ENCODE results near the gene TECPR2.

The TECPR2 gene

GRCh38 chr14:102427642-102428041, 64.9 kb downstream of the TECPR2 start:
- no peak for DNase-seq (ENCODE audit: low spot score)

- no peak for DNase-seq (ENCODE audit: low spot score)
Observed at GRCh38 chr14:102430212-102430908, 67.6 kb downstream of the TECPR2 start.

DNA sequence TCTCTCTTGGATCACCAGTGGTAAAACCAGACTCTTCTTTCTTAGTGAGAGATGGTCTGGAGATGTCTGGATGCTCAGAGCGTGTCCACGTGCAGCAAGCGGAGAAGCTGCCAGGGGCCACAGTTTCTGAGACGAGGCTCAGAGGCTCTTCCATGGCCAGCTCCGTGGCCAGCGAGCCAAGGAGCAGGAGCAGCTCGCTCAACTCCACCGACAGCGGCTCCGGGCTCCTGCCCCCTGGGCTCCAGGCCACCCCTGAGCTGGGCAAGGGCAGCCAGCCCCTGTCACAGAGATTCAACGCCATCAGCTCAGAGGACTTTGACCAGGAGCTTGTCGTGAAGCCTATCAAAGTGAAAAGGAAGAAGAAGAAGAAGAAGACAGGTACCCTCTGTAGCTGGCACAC, 69.0 kb downstream of the TECPR2 start:
- no peak for DNase-seq (ENCODE audit: low spot score)

DNA sequence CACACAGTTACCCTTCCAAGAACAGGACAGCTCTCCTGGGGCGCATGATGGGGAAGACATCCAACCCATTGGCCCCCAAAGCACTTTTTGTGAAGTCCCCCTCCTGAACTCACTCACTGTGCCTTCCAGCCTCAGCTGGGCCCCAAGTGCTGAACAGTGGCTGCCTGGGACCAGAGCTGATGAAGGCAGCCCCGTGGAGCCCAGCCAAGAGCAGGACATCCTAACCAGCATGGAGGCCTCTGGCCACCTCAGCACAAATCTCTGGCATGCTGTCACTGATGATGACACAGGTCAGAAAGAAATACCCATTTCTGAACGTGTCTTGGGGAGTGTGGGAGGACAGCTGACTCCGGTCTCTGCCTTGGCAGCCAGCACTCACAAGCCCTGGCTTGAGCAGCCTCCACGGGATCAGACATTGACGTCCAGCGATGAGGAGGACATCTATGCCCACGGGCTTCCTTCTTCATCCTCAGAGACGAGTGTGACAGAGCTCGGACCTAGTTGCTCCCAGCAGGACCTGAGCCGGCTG, 72.0 kb downstream of the TECPR2 start:
- no peak for DNase-seq (ENCODE audit: low spot score)

DNA sequence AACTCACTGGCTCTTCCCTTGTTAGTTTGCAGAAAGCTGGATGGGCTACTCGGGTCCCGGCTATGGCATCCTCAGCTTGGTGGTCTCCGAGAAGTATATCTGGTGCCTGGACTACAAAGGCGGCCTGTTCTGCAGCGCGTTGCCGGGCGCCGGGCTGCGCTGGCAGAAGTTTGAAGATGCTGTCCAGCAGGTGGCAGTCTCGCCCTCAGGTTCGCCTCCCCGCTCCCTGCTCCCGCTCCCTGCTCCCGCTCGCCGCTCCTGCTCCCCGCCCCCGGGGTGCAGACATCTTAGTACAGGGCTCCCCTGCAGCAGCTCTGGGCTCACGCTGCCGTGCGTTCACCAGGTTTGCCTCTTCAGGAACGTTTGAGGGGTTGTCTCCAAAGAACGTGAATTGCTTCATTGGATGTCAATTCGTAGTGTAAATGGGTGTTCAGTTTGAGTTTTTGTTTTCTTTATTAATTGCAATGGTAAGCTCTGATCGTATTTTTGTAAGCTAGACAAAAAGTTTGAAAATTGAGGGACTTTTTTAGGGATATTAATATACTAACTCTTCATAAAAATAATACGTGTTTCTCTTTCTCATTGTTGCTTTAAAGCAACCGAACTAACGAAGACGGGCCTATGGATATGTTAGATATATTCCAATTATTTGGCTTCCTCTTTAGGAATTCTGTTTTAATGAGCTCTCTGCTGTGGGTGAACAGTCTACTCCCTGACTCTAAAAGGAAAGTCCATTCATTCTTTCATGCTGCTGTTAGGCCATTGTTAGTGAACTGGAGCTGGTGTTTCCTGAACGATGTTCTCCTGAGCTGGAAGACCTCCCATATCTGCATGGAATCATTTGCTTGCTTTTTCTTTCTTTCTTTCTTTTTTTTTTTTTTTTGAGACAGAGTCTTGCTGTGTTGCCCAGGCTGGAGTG, 75.5 kb downstream of the TECPR2 start:
- peak; percentile 91 for DNase-seq (ENCODE audit: low spot score)

- no peak for DNase-seq (ENCODE audit: low spot score)
Observed at GRCh38 chr14:102439556-102439955, 76.8 kb downstream of the TECPR2 start.

DNA sequence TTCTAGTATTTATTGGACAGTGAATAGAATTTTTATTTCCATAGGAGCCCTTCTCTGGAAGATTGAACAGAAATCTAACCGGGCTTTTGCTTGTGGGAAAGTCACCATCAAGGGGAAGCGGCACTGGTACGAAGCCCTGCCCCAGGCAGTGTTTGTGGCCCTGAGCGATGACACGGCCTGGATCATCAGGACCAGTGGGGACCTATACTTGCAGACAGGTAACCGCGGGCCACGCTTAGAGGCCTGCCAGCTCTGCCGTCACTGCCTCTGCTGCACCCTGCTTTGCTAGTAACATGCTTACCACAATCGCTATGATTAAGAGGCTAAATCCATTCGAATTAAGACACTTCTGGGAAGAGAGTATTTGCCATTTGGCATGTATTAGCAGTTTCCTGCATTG, 77.7 kb downstream of the TECPR2 start:
- no peak for DNase-seq (ENCODE audit: low spot score)

- DNase-seq (ENCODE audit: low spot score): no peak
Observed at GRCh38 chr14:102442241-102443211, 79.8 kb downstream of the TECPR2 start.

GRCh38 chr14:102445066-102445465, 82.3 kb downstream of the TECPR2 start:
- DNase-seq (ENCODE audit: low spot score): no peak

DNA sequence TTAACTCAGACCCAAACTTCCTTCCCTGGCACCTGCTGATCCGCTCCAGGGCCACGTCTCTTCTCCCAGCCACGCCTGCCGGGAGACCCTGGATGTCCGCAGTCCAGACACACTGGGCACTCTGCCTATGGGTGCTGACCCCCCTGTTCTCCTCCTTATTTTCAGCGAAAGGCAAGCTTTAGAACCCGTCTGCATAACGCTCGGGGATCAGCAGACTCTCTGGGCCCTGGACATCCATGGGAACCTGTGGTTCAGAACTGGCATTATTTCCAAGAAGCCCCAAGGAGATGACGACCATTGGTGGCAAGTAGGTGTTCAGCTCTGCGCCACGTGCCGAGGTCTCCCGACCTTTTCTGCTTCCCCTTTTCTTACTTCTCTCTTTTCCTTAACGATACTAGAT, 82.9 kb downstream of the TECPR2 start:
- DNase-seq (ENCODE audit: low spot score): no peak

GRCh38 chr14:102450206-102451063, 87.7 kb downstream of the TECPR2 start:
- DNase-seq (ENCODE audit: low spot score): no peak

DNA sequence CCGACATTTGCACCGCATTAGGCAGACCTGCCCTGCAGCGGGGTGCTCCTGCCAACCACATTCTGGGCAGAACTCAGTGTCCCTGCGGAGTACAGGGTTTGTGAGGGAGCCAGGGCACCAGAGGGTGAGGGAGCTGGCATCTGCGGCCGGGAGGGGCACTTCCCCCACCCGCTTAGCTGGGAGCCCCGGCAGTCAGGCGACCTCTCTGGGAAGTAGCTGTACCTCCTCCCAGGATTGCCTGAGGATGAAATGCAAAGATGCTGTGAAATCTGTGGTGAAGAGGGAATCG, 88.3 kb downstream of the TECPR2 start:
- no peak for DNase-seq (ENCODE audit: low spot score)

GRCh38 chr14:102452302-102452701, 89.6 kb downstream of the TECPR2 start:
- DNase-seq (ENCODE audit: low spot score): no peak

GRCh38 chr14:102454711-102455110, 92.0 kb downstream of the TECPR2 start:
- DNase-seq (ENCODE audit: low spot score): no peak

DNA sequence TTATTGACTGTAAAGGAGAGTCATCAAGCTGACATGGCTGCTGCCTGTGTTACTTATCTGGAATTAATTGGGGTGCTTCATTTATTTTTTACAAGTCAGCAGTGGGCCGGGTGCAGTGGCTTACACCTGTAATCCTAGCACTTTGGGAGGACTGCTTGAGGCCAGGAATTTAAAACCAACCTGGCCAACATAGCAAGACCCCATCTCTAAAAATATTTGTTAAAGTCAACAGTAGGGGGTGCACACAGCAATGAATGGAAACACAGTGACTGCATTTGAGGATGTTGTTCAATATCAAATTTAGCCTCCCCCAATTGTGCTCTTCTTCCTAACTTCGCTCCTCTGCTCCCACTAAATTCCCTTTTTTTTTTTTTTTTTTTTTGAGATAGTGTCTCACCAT, 94.8 kb downstream of the TECPR2 start:
- no peak for DNase-seq (ENCODE audit: low spot score)

DNA sequence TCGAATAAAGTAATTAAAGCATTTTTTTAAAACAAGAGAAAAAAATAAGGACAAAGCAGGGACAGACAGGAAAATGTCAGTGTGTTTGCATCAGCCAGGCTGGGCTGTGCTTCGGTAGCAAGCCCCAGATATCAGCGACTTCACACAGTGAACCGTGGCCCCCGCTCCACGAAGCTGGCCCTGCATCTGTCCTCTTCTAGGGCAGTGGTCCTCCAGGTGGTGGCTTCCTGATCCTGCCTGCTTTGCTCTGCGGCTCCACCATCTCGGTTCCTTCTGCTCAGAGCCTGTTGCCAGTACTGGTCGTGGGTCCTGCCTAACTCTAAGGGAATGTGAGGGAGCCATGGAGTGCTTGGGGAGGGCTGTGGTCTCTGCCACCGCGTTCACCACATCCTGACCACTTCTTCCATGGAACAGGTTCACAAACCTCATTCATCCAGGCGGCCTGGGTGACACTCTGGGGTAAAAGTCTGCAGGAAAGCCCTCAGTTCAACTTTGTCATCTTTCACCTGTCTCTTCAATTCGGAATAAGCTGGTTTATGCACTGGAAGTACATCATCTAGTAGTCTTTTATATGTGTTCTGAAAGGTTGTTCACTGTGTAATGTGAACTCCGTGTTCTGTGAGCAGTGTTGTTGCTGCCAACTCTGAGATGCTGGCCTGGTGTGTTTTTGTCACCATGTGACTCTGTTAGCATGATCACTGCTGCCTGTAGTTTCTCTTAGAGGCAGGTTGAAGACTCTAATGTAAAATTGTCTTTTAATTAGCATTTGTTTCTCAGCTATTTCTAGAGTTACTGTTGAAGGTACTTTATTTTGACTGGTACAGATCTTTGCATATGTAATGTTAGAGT, 99.0 kb downstream of the TECPR2 start:
- no peak for DNase-seq (ENCODE audit: low spot score)

GRCh38 chr14:102462391-102462790, 99.7 kb downstream of the TECPR2 start:
- DNase-seq (ENCODE audit: low spot score): no peak

GRCh38 chr14:102464006-102464405, 101.3 kb downstream of the TECPR2 start:
- no peak for DNase-seq (ENCODE audit: low spot score)

GRCh38 chr14:102464846-102465341, 102.2 kb downstream of the TECPR2 start:
- DNase-seq (ENCODE audit: low spot score): no peak

- no peak for DNase-seq (ENCODE audit: low spot score)
Observed at GRCh38 chr14:102469261-102469660, 106.5 kb downstream of the TECPR2 start.
